GM12878 (cell line): ENCODE data around the gene EPHA4. TPM values are rescaled to one million over a fixed set of nuclear protein-coding genes. Genes with fewer than 3 reads are reported as not detected.

Source experiments
- ATAC-seq: fragments of 200-7000 bp; cut with Tn5 transposase; 3 replicates; pipeline ENCODE4 v1.9.1; 2020; ENCODE audit warnings: mild to moderate bottlenecking, moderate library complexity
- BruUV-seq: library from RNA; stranded (reverse); fragments of 400-500 nt; replicated peaks from 2 replicates; lab custom pipeline; 2021; lab: Mats Ljungman, UMichigan
- CTCF ChIA-PET: fragments of 300-600 bp; sonication (Branson Sonifier 250); formaldehyde crosslinking; extraction: SDS; loops from one replicate; lab custom pipeline; 2021; ENCODE audit warnings: inconsistent platforms; lab: Yijun Ruan, JAX
- POLR2A ChIA-PET: fragments of 350-600 bp; formaldehyde crosslinking; extraction: SDS; loops from one replicate; lab custom pipeline; 2021; ENCODE audit warnings: inconsistent platforms; lab: Charles Lee
- RAD21 ChIA-PET: fragments of 300-600 bp; sonication (Branson Sonifier 250); formaldehyde crosslinking; loops from one replicate; lab custom pipeline; 2023; ENCODE audit warnings: antibody characterized with exemption; ENCODE audit not compliant: unreplicated experiment; lab: Charles Lee
- SMC1A ChIA-PET: fragments of 300-600 bp; sonication (Branson Sonifier 250); formaldehyde crosslinking; loops from one replicate; lab custom pipeline; 2023; ENCODE audit not compliant: unreplicated experiment, uncharacterized antibody; lab: Charles Lee
- DNase-seq: peaks from one replicate; pipeline ENCODE4 v3.0.0-alpha.2; 2011; ENCODE audit warnings: low read depth, low spot score
- FAIRE-seq: peaks from 3 replicates; lab custom pipeline; 2011; peaks lifted over from hg19 to GRCh38; lab: Jason Lieb, UNC
- H2AFZ ChIP-seq: 2 replicates; pipeline ENCODE4 v1.6.0; 2011; ENCODE audit warnings: low read depth, low read length, control low read depth; ENCODE audit not compliant: control insufficient read depth
- H3K27ac ChIP-seq: 2 replicates; pipeline ENCODE4 v1.5.1; 2011; ENCODE audit warnings: control low read depth; ENCODE audit not compliant: control insufficient read depth, insufficient read depth
- H3K27me3 ChIP-seq, 2 experiments: replicated peaks in 1 of 2; 2 replicates each; pipeline versions ENCODE4 v1.6.0 to v1.6.1; 2011; ENCODE audit warnings: low read length in 1 of 2; ENCODE audit not compliant: control insufficient read depth in 2 of 2, insufficient read depth in 2 of 2
- H3K36me3 ChIP-seq, 2 experiments: 2 replicates each; pipeline ENCODE4 v1.5.1; 2011; ENCODE audit warnings: low read length in 1 of 2; ENCODE audit not compliant: control insufficient read depth in 2 of 2, insufficient read depth in 2 of 2
- H3K4me1 ChIP-seq: 2 replicates; pipeline ENCODE4 v1.6.1; 2011; ENCODE audit warnings: mild to moderate bottlenecking, low read length, moderate library complexity, mixed read lengths; ENCODE audit not compliant: control insufficient read depth, insufficient read depth
- H3K4me2 ChIP-seq: 2 replicates; pipeline ENCODE4 v1.6.0; 2011; ENCODE audit warnings: control low read depth; ENCODE audit not compliant: control insufficient read depth, insufficient read depth
- H3K4me3 ChIP-seq: fragments of 200-600 bp; sonication (generic); 2 replicates; pipeline ENCODE4 v1.5.1; 2016
- H3K79me2 ChIP-seq: 2 replicates; pipeline ENCODE4 v1.6.0; 2011; ENCODE audit warnings: low read length; ENCODE audit not compliant: control insufficient read depth, insufficient read depth
- H3K9ac ChIP-seq: 2 replicates; pipeline ENCODE4 v1.8.0; 2011; ENCODE audit warnings: low read length, control low read depth, mixed read lengths; ENCODE audit not compliant: control insufficient read depth, insufficient read depth
- H3K9me3 ChIP-seq: replicated peaks from 3 replicates; pipeline ENCODE4 v1.5.1; 2011; ENCODE audit warnings: mild to moderate bottlenecking, low read length; ENCODE audit not compliant: control insufficient read depth, insufficient read depth
- H4K20me1 ChIP-seq: 2 replicates; pipeline ENCODE4 v1.6.0; 2011; ENCODE audit not compliant: control insufficient read depth, insufficient read depth
- DPF2 ChIP-seq: fragments of 450-650 bp; IDR thresholded peaks from 2 replicates; pipeline ENCODE4 v1.6.1; 2017; ENCODE audit warnings: mild to moderate bottlenecking
- GATAD2B ChIP-seq: fragments of 450-650 bp; conservative IDR thresholded peaks from 2 replicates; pipeline ENCODE4 v1.6.1; 2017; ENCODE audit warnings: low read depth, mild to moderate bottlenecking, moderate library complexity
- NBN ChIP-seq: fragments of 450-650 bp; IDR thresholded peaks from 2 replicates; pipeline ENCODE4 v1.6.1; 2016
- ZNF622 ChIP-seq: fragments of 450-650 bp; IDR thresholded peaks from 2 replicates; pipeline ENCODE4 v1.6.1; 2017; ENCODE audit warnings: mild to moderate bottlenecking, inconsistent platforms
- WGBS: methylation state at CpG from one replicate; pipeline ENCODE4 v1.1.6; 2016; ENCODE audit warnings: low lambda C conversion rate; ENCODE audit not compliant: insufficient replicate concordance, insufficient coverage; ENCODE audit errors: missing lambda C conversion rate; 5-methylcytosine and 5-hydroxymethylcytosine counted together
- in situ Hi-C: fragments of 300-500 bp; cut with MboI; formaldehyde crosslinking; loops from 9 replicates; pipeline ENCODE4 v1.14.3; 2018; ENCODE audit warnings: mixed read lengths
- intact Hi-C: fragments of 100-400 bp; cut with micrococcal nuclease; formaldehyde crosslinking; loops from one replicate; pipeline ENCODE4 v1.14.2; 2022; ENCODE audit not compliant: unreplicated experiment
- polyA plus RNA-seq, 11 experiments: library from polyadenylated mRNA; depleted of rRNA in 4 of 11; unstranded in 6 of 11; stranded (reverse) in 5 of 11; fragments of >200 nt; fragmentation: Nextera tagmentation in 4 of 11; fragmentation: Illumina TruSeq in 1 of 11; extraction: Ambion mirVana in 4 of 11; extraction: Trizol in 1 of 11; gene quantifications; 1 replicate in 1 of 11; 2 replicates in 10 of 11; pipeline versions ENCODE4 v1.2.1 to v1.2.3, GENCODE V29; 2011 to 2016; ENCODE audit warnings: inconsistent platforms in 2 of 11, missing spikeins in 2 of 11, low read depth in 1 of 11
- total RNA-seq, 4 experiments: library from RNA; depleted of rRNA in 3 of 4; stranded (reverse); fragments of >200 nt in 3 of 4; fragmentation: Illumina TruSeq in 1 of 4; extraction: Trizol in 1 of 4; gene quantifications; 2 replicates each; pipeline versions ENCODE4 v1.2.1 to v1.2.3, GENCODE V29; 2013 to 2021
- TF ChIP-seq, protein P1 (sequence below): fragments of 450-650 bp; IDR thresholded peaks from 2 replicates; pipeline ENCODE4 v1.6.1; 2017; ENCODE audit warnings: mild to moderate bottlenecking

Gene EPHA4
- total and polyA plus RNA-seq, 10 of the 15 experiments (the other 5 are each of a cell fraction or from before 2014, with no cell fraction given): 0.06 to 1.5 (median 0.33) TPM; not detected in 1

DNA sequence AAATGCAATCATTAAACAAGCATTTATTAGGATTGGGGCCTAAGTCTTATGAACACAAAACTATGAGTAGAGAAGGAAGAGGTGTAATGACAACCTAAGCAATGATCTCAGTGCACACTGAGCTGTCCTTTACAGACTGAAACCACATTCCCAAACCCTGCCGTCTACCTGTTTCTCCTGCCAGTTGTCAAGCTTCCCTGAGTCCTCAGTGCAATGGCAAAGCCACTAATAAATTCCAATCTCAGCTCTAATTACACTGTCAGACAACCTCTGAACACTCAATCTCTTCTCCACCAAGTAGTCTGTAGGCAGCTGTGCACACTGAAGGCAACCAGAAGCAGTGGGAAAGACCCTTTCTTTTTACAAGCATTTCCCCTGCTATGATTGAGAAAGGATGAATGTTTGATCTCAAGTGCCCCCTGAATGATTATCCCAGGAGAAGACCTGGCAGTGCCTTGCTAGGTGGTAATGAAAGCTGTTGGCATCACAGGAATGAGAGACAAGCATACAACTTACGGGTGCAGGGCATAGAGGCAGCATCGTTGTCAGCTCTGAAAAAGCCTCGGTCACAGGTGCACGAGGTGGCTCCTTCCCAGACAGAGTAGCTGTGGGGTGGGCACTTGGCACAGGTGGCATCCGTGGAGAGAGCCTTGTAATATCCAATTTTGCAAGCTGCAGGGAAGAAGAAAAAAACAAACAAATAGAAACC is 71.4 kb downstream of the EPHA4 start:
- SMC1A ChIA-PET: interaction anchor here (1.5 kb wide), 1 partner anchor 9 kb away, joined by 4 read pairs; no protein-coding TSS in a partner anchor
- ATAC-seq (no peak), DNase-seq (no peak), FAIRE-seq (no peak)
- no peaks in the 10 kb centered on the region for H3K9me3 ChIP-seq
- H3K36me3 ChIP-seq: no peaks in the 10 kb centered on the region
- intact Hi-C loops: no loop called here
- H3K79me2 ChIP-seq: no peaks in the 10 kb centered on the region
- no peak overlapping the region for H2AFZ ChIP-seq
- 50% methylated on average over 6 of the region's 6 CpGs for WGBS
- no peaks in the 10 kb centered on the region for H3K4me1 ChIP-seq
- RAD21 ChIA-PET: no interaction called here
- no peak for TF ChIP-seq DPF2
- TF ChIP-seq NBN: no peak
- no peak for TF ChIP-seq ZNF622
- POLR2A ChIA-PET: no interaction called here
- H3K27me3 ChIP-seq: no peaks in the 10 kb centered on the region; a peak in 1 of 4 replicates
- H3K4me2 ChIP-seq: no peak overlapping the region
- H3K27ac ChIP-seq: no peak overlapping the region
- BruUV-seq: no TSS peak
- H3K4me3 ChIP-seq: no peak overlapping the region
- H3K9ac ChIP-seq: no peak overlapping the region
- in situ Hi-C loops: no loop called here
- H4K20me1 ChIP-seq: no peaks in the 10 kb centered on the region
- CTCF ChIA-PET: interaction anchor here (1.2 kb wide), 1 partner anchor 29 kb away, joined by 3 read pairs; no protein-coding TSS in a partner anchor

DNA sequence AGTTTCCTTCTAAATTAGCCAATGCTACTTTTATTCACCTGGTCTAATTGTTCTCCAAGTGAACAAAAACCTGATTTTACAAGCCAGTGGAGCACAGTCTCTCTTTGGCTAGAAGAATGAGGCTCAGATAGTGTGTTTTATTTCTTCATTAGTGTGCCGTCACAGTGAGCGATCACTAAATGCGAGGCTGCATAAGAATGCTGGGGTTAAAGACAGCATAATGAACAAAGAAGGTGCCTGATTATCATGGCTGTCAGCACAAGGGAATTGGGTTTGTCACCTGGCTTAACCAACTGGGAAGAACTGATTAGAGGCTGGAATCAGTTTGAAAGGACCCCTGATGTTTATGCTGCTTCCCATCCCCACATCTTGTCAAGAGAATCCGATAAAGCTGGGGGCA is 76.4 kb downstream of the EPHA4 start:
- in situ Hi-C loops: no loop called here
- ChIA-PET SMC1A (interaction anchor here (1.7 kb wide), 1 partner anchor 24 kb away, joined by 4 read pairs; no protein-coding TSS in a partner anchor), POLR2A (no interaction called here), CTCF (no interaction called here), RAD21 (no interaction called here)
- Histone ChIP-seq H3K27ac (no peak overlapping the region), H3K36me3 (no peaks in the 10 kb centered on the region), H3K27me3 (no peaks in the 10 kb centered on the region), H3K9ac (no peak overlapping the region), H3K9me3 (no peaks in the 10 kb centered on the region), H3K4me1 (no peaks in the 10 kb centered on the region), H2AFZ (no peak overlapping the region), H3K4me3 (no peak overlapping the region), H4K20me1 (no peaks in the 10 kb centered on the region), H3K79me2 (no peaks in the 10 kb centered on the region), H3K4me2 (no peak overlapping the region)
- 75% methylated on average over 4 of the region's 4 CpGs for WGBS
- TF ChIP-seq, protein P1, sequence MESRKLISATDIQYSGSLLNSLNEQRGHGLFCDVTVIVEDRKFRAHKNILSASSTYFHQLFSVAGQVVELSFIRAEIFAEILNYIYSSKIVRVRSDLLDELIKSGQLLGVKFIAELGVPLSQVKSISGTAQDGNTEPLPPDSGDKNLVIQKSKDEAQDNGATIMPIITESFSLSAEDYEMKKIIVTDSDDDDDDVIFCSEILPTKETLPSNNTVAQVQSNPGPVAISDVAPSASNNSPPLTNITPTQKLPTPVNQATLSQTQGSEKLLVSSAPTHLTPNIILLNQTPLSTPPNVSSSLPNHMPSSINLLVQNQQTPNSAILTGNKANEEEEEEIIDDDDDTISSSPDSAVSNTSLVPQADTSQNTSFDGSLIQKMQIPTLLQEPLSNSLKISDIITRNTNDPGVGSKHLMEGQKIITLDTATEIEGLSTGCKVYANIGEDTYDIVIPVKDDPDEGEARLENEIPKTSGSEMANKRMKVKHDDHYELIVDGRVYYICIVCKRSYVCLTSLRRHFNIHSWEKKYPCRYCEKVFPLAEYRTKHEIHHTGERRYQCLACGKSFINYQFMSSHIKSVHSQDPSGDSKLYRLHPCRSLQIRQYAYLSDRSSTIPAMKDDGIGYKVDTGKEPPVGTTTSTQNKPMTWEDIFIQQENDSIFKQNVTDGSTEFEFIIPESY: no peak
- TF ChIP-seq GATAD2B: no peak
- ATAC-seq (no peak), DNase-seq (no peak), FAIRE-seq (no peak)
- intact Hi-C loops: no loop called here
- no TSS peak for BruUV-seq
